K562 (cell line): ENCODE measurements around the gene ENO3. TPM values are rescaled to one million over a fixed set of nuclear protein-coding genes. Genes with fewer than 3 reads are reported as not detected.

Source experiments
- CC2D1A ChIP-seq: fragments of 450-650 bp; IDR thresholded peaks from 2 replicates; pipeline ENCODE4 v1.6.1; 2017; ENCODE audit warnings: mild to moderate bottlenecking
- HDAC1 ChIP-seq, 2 experiments: fragments of 450-650 bp; IDR thresholded peaks; 2 replicates each; pipeline ENCODE4 v1.6.1; 2016 to 2017; ENCODE audit warnings: inconsistent platforms in 1 of 2, mild to moderate bottlenecking in 1 of 2, moderate library complexity in 1 of 2
- PPARD ChIP-seq: fragments of 250-450 bp; sonication (Bioruptor Pico); IDR thresholded peaks from 2 replicates; pipeline ENCODE4 v1.8.0; 2022; ENCODE audit warnings: inconsistent platforms, mild to moderate bottlenecking, moderate library complexity
- PYGO2 ChIP-seq: fragments of 450-650 bp; IDR thresholded peaks from 2 replicates; pipeline ENCODE4 v1.6.1; 2016; ENCODE audit warnings: mild to moderate bottlenecking, missing genetic modification characterization, moderate library complexity, missing compliant biosample characterization
- RREB1 ChIP-seq: fragments of 250-450 bp; sonication (Bioruptor Pico); IDR thresholded peaks from 2 replicates; pipeline ENCODE4 v1.4.0; 2020
- SP1 ChIP-seq: sonication (generic); formaldehyde crosslinking; IDR thresholded peaks from 2 replicates; pipeline ENCODE4 v1.8.1; 2022; ENCODE audit warnings: mild to moderate bottlenecking, missing genetic modification reagents
- SRSF3 ChIP-seq: fragments of 200-400 bp; formaldehyde crosslinking; IDR thresholded peaks from 2 replicates; pipeline ENCODE4 v1.6.1; 2016; ENCODE audit warnings: mild to moderate bottlenecking, low read length, moderate library complexity; ENCODE audit not compliant: insufficient read depth
- TAL1 ChIP-seq: fragments of 450-650 bp; IDR thresholded peaks from 2 replicates; pipeline ENCODE4 v1.6.1; 2016; ENCODE audit warnings: mild to moderate bottlenecking
- TSHZ1 ChIP-seq: fragments of 250-450 bp; sonication (Bioruptor Pico); IDR thresholded peaks from 2 replicates; pipeline ENCODE4 v1.4.0; 2020; ENCODE audit warnings: mild to moderate bottlenecking, moderate library complexity
- ZBTB11 ChIP-seq, 3 experiments: fragments of 200-800 bp in 1 of 3; fragments of 250-450 bp in 1 of 3; fragments of 450-650 bp in 1 of 3; sonication (Bioruptor Pico) in 1 of 3; sonication (Bioruptor generic) in 1 of 3; formaldehyde crosslinking in 1 of 3; IDR thresholded peaks; 2 replicates each; pipeline versions ENCODE4 v1.6.1 to v1.8.0; 2016 to 2022; ENCODE audit warnings: mild to moderate bottlenecking in 2 of 3, missing genetic modification characterization in 2 of 3, missing compliant biosample characterization in 1 of 3, moderate library complexity in 1 of 3
- ZBTB12 ChIP-seq: fragments of 250-450 bp; sonication (Bioruptor Pico); IDR thresholded peaks from 2 replicates; pipeline ENCODE4 v1.4.0; 2020
- ZNF124 ChIP-seq: sonication (generic); formaldehyde crosslinking; IDR thresholded peaks from 2 replicates; pipeline ENCODE4 v1.8.1; 2022; ENCODE audit warnings: missing genetic modification reagents
- polyA plus RNA-seq, 8 experiments: library from polyadenylated mRNA; depleted of rRNA in 4 of 8; stranded (reverse) in 5 of 8; unstranded in 3 of 8; fragments of >200 nt; fragmentation: Nextera tagmentation in 2 of 8; fragmentation: Illumina TruSeq in 1 of 8; extraction: Ambion mirVana in 2 of 8; extraction: Trizol in 1 of 8; gene quantifications; 2 replicates each; pipeline versions ENCODE4 v1.2.1 to v1.2.3, GENCODE V29; 2011 to 2014; ENCODE audit warnings: inconsistent platforms in 1 of 8, missing spikeins in 1 of 8
- total RNA-seq, 7 experiments: library from RNA; depleted of rRNA in 6 of 7; stranded (reverse); fragments of >200 nt in 6 of 7; fragmentation: Illumina TruSeq in 2 of 7; extraction: Trizol in 2 of 7; gene quantifications; 2 replicates each; pipeline versions ENCODE4 v1.2.1 to v1.2.3, GENCODE V29; 2011 to 2021; ENCODE audit warnings: low replicate concordance in 1 of 7

Gene ENO3
- total and polyA plus RNA-seq, 9 of the 15 experiments (the other 6 are each of a cell fraction or from before 2014, with no cell fraction given): 5.7 to 17.2 (median 9.9) TPM

- TF ChIP-seq RREB1 (CRISPR knock-in tag) (0 out of 2 replicates have a peak, but pooled peaks have one; percentile 25), SP1 (CRISPR knock-in tag) (peak; percentile 55), TAL1 (0 out of 2 replicates have a peak, but pooled peaks have one; percentile 12), CC2D1A (0 out of 2 replicates have a peak, but pooled peaks have one; percentile 16), HDAC1 (IDR thresholded peaks at IDR 0.05) (peak in 1 of 2 experiments; percentile 28; a peak in 1 of 4 replicates), PYGO2 (tag) (no peak), ZBTB11 (CRISPR knock-in tag; IDR thresholded peaks at IDR 0.05) (peak; percentile 59 to 95 (median 88); a peak in 4 of 6 replicates), PPARD (CRISPR knock-in tag) (no peak), TSHZ1 (CRISPR knock-in tag) (no peak), SRSF3 (no peak), ZBTB12 (no peak), ZNF124 (CRISPR knock-in tag) (no peak)
These were observed 2.6 kb upstream of the ENO3 start, which contains the start of gene PFN1 (continued) for GRCh38 chr17:4948166-4948930.
